ENCODE data around the gene TBC1D16.
"Not testable (repeated sequence)": the region's sequence is repeated elsewhere in the genome, so short reads cannot be mapped to it uniquely, and the experiment has no call there.

The TBC1D16 gene

DNA sequence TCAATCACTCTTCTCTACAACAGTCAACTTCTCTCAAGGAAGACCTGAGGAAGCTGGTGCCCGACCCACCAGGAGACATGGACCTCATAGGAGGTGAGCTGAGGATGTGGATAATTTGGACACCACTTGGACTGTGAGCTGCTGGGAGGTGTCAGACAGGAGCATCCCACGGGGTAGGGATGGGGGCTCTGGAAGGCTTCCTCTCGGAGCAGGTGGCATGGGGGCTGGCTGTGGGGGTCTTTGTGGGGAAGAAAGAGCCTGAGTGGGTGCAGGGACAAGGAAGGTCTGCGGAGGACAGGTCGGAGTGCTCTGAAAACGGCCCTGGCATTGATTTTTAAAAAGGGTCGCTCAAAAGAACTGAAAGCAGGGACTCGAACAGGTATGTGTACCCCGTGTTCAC, 64.0 kb downstream of the TBC1D16 start:
- DNase-seq: no peak

DNA sequence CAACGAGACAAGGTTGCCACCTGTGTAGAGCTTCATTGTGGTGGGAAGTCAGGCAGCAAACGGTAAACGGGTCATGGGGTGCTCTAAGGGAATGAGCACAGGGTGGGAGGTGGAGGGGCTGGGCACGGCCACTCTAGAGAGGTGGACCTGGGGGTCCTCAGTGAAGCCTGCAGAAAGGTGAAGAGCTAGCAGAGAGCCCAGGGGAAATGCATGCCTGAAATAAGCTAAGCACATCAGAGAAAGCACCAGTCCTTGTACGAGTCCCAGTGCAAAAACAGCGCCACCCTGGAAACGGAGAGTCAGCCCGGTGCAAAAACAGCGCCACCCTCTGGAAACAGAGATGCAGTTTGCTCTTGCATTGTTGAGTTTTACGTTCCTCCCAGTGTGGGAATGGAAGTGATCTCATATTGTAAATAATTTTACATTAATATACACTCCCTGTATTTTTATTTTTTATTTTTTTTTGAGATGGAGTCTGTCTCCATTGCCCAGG, 65.0 kb downstream of the TBC1D16 start:
- no peak for DNase-seq

GRCh38 chr17:79969906-79970305, 65.8 kb downstream of the TBC1D16 start:
- no peak for DNase-seq

DNA sequence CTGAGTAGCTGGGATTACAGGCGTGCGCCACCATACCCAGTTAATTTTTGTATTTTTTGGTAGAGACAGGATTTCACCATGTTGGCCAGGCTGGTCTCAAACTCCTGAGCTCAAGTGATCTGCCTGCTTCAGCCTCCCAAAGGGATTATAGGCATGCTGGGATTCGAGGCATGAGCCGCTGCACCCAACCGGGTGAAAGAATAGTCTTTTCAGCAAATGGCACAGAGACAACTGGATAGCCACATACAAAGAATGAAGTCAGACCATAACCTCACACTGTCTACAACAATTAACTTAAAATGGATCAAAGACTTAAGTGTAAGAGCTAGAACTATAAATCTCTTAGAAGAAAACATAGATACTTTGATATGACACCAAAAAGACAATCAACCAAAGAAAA, 67.6 kb downstream of the TBC1D16 start:
- DNase-seq: no peak

DNA sequence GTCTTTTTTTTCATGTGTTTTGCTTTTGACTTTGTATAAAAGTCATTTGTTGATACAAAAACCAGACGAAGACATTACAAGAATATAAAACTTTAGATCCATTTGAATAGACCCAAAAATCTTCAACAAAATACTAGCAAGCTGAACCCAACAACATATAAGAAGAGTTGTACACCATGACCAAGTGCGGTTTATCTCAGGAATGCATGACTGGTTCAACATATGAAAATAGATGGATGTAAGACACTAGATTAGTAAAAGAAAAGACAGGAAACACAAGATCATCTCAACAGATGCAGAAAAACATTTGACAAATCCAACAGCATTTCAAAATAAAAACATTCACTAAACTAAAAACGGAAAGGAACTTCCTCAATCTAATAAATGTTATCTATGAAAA, 69.0 kb downstream of the TBC1D16 start:
- no peak for DNase-seq

DNA sequence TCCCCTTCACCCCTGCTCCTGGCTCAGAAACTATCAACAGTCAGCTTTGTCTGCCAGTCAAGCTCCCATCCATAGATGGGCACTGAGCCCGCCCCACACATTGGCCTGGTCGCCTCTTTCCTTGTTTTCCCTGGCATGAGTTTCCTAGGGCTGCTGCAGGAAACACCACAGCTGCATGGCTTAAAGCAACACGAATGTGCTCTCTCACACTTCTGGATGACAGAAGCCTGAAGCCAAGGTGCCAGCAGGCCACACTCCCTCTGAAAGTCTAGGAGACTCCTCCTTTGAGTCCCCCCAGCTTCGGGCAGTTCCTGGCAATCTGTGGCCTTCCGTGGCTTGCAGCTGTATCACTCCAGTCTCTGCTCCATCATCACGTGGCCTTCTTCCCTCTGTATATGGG, 69.9 kb downstream of the TBC1D16 start:
- DNase-seq: no peak

- DNase-seq: not testable (repeated sequence)
Measured at GRCh38 chr17:79962467-79962866, 73.2 kb downstream of the TBC1D16 start.

DNA sequence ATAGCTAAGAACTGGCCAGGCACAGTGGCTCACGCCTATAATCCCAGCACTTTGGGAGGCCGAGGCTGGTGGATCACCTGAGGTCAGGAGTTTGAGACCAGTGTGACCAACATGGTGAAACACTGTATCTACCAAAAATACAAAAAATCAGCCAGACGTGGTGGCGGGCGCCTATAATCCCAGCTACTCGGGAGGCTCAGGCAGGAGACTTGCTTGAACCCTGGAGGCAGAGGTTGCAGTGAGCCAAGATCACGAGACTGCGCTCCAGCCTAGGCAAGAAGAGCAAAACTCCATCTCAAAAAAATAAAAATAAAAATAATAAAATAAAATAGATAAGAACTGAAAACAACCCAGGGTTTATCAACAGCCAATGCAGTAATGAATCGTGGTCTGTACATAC, 74.1 kb downstream of the TBC1D16 start:
- DNase-seq: not testable (repeated sequence)

DNA sequence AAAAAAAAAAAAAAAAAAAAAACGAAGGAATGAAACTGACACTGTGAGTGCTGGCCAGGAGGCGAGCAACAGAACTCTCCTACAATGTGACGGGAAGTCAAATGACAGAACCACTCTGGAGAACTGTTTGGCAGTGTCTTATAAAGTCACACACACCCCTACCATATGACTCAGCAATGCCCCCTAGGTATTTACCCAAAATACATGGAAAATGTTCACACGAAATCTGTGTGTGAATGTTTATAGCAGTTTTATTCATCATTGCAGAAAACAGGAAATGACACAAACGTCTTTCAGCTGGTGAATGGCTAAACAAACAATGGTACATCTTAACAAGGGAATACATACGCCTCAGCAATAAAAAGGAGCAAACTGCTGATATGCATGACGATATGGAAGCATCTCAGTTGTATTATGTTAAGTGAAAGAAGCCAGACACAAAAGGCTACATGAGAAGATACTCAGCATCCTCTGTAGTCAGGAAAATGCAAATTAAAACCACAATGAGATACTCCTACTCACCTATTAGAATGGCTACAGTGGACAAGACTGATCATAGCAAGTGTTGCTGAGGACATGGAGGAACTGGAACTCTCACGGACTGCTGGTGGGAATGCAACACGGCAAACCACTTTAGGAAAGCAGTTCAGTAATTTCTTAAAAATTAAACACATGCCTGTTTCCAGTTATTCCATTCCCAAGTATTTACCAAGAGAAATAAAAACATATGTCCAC, 74.7 kb downstream of the TBC1D16 start:
- DNase-seq: no peak

DNA sequence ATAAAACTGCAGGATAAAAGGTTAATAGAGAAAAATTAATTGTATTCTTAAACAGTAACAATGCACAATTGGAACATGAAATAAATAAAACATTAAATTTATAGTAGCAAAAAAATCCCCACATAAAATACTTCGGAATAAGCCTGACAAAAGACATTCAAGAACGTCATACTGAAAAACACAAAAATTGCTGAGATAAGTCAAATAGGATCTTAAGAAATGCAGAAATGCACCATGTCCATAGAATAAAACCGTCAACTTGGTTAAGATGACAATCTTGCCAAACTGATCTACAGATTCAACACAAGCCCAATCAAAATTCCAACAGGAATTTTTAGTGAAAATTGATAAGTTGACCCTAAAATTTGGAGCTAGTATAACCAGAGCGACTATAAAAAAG, 76.6 kb downstream of the TBC1D16 start:
- no peak for DNase-seq

DNA sequence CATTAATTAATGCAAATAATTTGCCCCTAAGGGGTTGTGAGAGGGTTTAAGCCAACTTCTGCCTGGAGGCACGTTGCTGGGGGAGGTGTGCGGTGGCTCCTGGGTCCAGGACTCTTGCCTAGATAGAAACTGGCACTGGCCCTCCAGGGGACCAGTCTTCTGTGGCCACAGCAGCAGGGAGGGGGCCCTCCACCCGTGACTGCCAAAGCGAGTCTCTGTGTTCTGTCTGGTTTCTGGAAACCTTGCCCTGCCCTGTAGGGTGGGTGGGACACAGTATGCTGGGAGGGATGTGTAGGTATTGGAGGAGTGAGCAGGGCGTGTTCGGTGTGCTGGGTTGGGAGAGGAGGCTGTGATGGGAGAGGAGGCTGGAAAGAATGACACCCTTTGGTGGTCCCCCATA, 78.8 kb downstream of the TBC1D16 start:
- no peak for DNase-seq

- DNase-seq: not testable (repeated sequence)
Measured at GRCh38 chr17:79956441-79956735, 79.3 kb downstream of the TBC1D16 start.

DNA sequence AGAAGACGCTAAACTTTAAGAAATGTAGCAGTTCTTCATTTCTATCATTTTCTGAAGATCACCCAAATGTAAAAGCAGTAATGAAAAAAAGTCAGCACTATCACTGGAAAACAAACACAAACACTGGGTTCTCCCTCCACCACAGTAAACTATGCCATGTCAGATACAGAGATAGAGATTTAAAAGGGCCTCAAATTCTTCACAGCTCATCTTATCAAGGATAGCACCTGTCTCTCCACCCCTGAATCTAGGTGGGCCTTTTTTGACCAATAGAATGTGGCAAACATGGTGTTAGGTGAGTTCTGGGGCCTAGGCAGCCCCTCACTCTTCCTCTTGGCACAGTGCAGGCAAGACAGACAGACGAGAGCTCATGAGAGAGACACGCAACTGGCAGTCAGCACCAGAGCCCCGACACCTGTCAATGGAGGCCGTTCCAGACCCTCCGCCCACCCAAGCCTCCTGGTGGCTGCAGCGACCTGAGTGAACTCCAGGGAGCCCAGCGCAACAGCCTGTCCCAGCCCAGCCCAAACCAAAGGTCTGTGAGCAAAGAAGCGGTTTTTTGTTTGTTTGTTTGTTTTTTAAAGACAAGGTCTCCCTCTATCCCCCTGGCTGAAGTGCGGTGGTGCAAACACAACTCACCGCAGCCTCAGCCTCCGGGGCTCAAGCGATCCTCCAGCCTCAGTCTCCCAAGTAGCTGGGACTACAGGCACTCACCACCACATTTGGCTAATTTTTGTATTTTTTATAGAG, 79.8 kb downstream of the TBC1D16 start:
- no peak for DNase-seq

DNA sequence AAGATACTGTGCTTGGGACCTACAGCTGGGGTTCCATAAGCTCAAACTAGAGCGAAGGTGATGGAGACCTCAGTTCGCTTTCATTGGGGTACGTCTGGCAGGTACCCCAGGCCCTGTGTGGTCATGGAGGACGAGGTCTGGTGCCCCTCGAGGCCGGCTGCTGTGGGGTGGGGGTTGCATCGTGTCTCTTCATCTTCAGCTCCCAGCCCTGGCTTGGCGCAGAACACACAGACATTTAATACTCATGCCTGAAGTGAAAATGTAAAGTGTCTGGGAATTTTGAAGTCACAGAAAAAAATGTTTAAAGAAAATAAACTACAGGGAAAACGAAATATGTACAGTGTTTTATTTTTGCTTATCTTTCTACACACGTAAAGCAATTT, 80.5 kb downstream of the TBC1D16 start:
- DNase-seq: no peak

- no peak for DNase-seq
Measured at GRCh38 chr17:79954281-79955166, 81.1 kb downstream of the TBC1D16 start.

- no peak for DNase-seq
Measured at GRCh38 chr17:79953335-79953734, 82.3 kb downstream of the TBC1D16 start.

DNA sequence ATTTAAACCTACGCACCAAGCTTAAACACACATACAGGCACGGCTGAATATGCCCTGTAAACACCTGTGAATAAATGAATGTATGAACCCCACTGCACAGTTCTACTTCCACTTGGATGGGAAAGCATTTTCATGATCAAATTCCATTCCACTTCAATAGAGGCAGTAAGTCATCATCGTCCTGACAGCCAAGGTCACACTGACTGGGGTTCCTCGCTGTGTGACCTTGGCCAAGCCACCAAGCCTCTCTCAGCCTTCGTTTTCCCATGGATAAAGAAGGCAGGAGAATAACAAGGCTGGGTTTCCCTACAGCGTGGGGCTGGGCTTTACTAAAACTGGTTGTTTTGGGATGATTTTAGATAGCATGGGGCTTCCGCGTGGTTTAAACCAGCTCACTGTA, 82.8 kb downstream of the TBC1D16 start:
- no peak for DNase-seq

DNA sequence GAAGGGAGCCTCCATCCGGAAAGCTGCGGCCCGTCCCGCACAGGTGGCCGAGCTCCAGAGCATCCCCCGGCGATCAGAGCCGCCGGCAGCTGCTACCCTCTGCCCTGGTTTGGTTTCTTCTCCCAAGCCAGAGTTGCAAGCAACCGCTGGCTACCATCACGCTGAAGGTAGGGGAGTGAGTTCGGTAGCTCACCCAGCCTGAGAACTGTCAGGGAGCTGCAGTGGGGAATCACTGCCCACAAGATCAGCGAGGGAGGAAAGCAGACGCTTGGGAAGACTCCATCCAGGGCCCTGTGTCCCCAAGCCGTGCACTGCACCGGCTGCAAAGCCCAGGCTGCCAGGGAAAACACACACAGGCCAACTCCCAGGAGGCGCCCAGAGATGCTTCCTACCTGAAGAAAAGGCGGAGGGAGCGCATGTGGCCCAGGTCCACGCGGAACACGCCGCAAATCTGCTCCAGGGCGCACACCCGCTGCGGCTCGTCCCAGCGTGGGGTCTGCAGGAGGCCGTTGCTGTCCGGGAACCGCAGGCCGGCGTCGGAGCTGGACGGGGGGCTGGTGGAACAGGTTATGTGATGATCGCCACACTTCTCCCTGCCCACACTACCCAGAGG, 83.3 kb downstream of the TBC1D16 start:
- no peak for DNase-seq

- DNase-seq: no peak
Measured at GRCh38 chr17:79951361-79952264, 84.1 kb downstream of the TBC1D16 start.

GRCh38 chr17:79950751-79951150, 84.9 kb downstream of the TBC1D16 start:
- DNase-seq: no peak

DNA sequence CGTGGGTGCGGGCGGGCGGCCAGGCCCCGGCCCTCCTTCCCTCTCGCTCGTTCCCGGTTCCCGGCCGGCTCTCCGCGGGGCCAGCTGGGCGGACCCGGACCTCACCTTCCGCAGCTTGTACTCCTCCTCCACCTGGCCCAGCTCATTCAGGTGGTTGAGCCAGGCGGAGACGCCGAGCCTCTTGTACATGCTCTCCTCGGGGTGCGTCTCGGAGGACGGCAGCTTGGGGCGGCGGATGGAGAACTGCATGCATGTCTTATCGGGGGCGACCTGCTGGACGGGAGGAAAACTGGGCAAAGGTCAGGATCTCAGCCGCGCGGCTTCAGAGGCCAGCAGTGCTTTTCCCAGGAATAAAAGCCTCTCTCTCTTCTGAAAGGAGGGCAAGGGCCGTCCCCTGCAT, 85.4 kb downstream of the TBC1D16 start:
- no peak for DNase-seq

GRCh38 chr17:79949656-79950209, 85.9 kb downstream of the TBC1D16 start:
- no peak for DNase-seq

All from activated naive CD4-positive, alpha-beta T cell (primary cell).